SK-N-SH (cell line): ENCODE measurements around the gene SSTR4. TPM values are rescaled to one million over a fixed set of nuclear protein-coding genes. Genes with fewer than 3 reads are reported as not detected.

Source experiments
- CTCF ChIA-PET: fragments of 300-600, 350-600 bp; formaldehyde crosslinking; extraction: SDS; loops from one replicate; lab custom pipeline; 2021; lab: Yijun Ruan, JAX
- POLR2A ChIA-PET: fragments of 350-600 bp; sonication (Branson Sonifier 250); formaldehyde crosslinking; extraction: SDS; loops from one replicate; lab custom pipeline; 2020; ENCODE audit warnings: antibody characterized with exemption, inconsistent platforms; lab: Yijun Ruan, JAX
- DNase-seq: peaks from one replicate; pipeline ENCODE4 v3.0.0; 2012
- H2AFZ ChIP-seq: fragments of 200-600 bp; sonication (generic); 2 replicates; pipeline ENCODE4 v1.8.1; 2016; ENCODE audit warnings: antibody characterized with exemption, mild to moderate bottlenecking, low read depth
- H3F3A ChIP-seq: fragments of 200-600 bp; sonication (generic); replicated peaks from 2 replicates; pipeline ENCODE3; 2016; ENCODE audit warnings: antibody characterized with exemption, mild to moderate bottlenecking; ENCODE audit not compliant: insufficient read depth
- H3K27ac ChIP-seq, 2 experiments: fragments of 200-500 bp in 1 of 2; fragments of 200-600 bp in 1 of 2; sonication (Bioruptor generic) in 1 of 2; sonication (generic), shearing (Covaris generic) in 1 of 2; 2 replicates each; pipeline versions ENCODE4 v1.5.1 to v1.6.1; 2014 to 2016; ENCODE audit warnings: low read depth in 2 of 2, inconsistent platforms in 1 of 2, low read length in 1 of 2, mild to moderate bottlenecking in 1 of 2, mixed read lengths in 1 of 2
- H3K27me3 ChIP-seq: fragments of 200-600 bp; sonication (generic), shearing (Covaris generic); 2 replicates; pipeline ENCODE4 v1.6.1; 2016; ENCODE audit warnings: mixed run types; ENCODE audit not compliant: insufficient read depth
- H3K36me3 ChIP-seq, 2 experiments: fragments of 200-500 bp in 1 of 2; fragments of 200-600 bp in 1 of 2; sonication (Bioruptor generic) in 1 of 2; sonication (generic) in 1 of 2; replicated peaks in 1 of 2; 2 replicates each; pipeline versions ENCODE3 to v1.5.1; 2014 to 2016; ENCODE audit warnings: low read length in 1 of 2, mild to moderate bottlenecking in 1 of 2; ENCODE audit not compliant: insufficient read depth in 2 of 2, control insufficient read depth in 1 of 2
- H3K4me1 ChIP-seq, 2 experiments: fragments of 200-500 bp in 1 of 2; fragments of 200-600 bp in 1 of 2; sonication (Bioruptor generic) in 1 of 2; sonication (generic), shearing (Covaris generic) in 1 of 2; 2 replicates each; pipeline versions ENCODE4 v1.5.1 to v1.6.1; 2014 to 2016; ENCODE audit warnings: low read depth in 1 of 2, low read length in 1 of 2, mixed run types in 1 of 2; ENCODE audit not compliant: insufficient read depth in 2 of 2, control insufficient read depth in 1 of 2
- H3K4me2 ChIP-seq: fragments of 200-600 bp; sonication (generic), shearing (Covaris generic); 2 replicates; pipeline ENCODE4 v1.6.1; 2017; ENCODE audit warnings: mixed run types
- H3K4me3 ChIP-seq, 2 experiments: fragments of 200-500 bp in 1 of 2; fragments of 200-600 bp in 1 of 2; sonication (Bioruptor generic) in 1 of 2; sonication (generic), shearing (Covaris generic) in 1 of 2; 2 replicates each; pipeline versions ENCODE4 v1.5.1 to v1.8.1; 2014 to 2016; ENCODE audit warnings: low read depth in 2 of 2, inconsistent platforms in 1 of 2, low read length in 1 of 2, mild to moderate bottlenecking in 1 of 2, mixed read lengths in 1 of 2, moderate library complexity in 1 of 2
- H3K79me2 ChIP-seq: fragments of 200-600 bp; sonication (generic); 2 replicates; pipeline ENCODE4 v1.8.1; 2017; ENCODE audit warnings: mild to moderate bottlenecking; ENCODE audit not compliant: insufficient read depth
- H3K9ac ChIP-seq: fragments of 200-600 bp; sonication (generic); 2 replicates; pipeline ENCODE4 v1.6.1; 2017; ENCODE audit warnings: mixed run types
- H3K9me2 ChIP-seq: fragments of 200-600 bp; sonication (generic); 2 replicates; pipeline ENCODE4 v1.6.1; 2017; ENCODE audit warnings: mixed run types
- H3K9me3 ChIP-seq: fragments of 200-600 bp; sonication (generic); 2 replicates; pipeline ENCODE4 v1.6.1; 2017; ENCODE audit warnings: mixed run types, mild to moderate bottlenecking, moderate library complexity
- H4K20me1 ChIP-seq: fragments of 200-600 bp; sonication (generic); 2 replicates; pipeline ENCODE4 v1.6.1; 2017; ENCODE audit warnings: mild to moderate bottlenecking, mixed run types; ENCODE audit not compliant: insufficient read depth
- CHD2 ChIP-seq: fragments of 150-350 bp; IDR thresholded peaks from 2 replicates; pipeline ENCODE4 v1.6.1; 2018; ENCODE audit warnings: low read length; ENCODE audit not compliant: partially characterized antibody
- ELF1 ChIP-seq: IDR thresholded peaks from 2 replicates; pipeline ENCODE4 v1.4.0; 2012
- EZH2phosphoT487 ChIP-seq: fragments of 200-600 bp; sonication (generic); IDR thresholded peaks from 2 replicates; pipeline ENCODE4 v1.6.1; 2017; ENCODE audit warnings: low read depth, mixed run types, mild to moderate bottlenecking, antibody characterized with exemption, moderate library complexity, borderline replicate concordance
- FOSL2 ChIP-seq: IDR thresholded peaks from 2 replicates; pipeline ENCODE4 v1.4.0; 2012; ENCODE audit warnings: low read depth, mild to moderate bottlenecking, moderate library complexity, borderline replicate concordance
- FOXJ3 ChIP-seq: sonication (generic); formaldehyde crosslinking; IDR thresholded peaks from 2 replicates; pipeline ENCODE4 v1.5.1; 2020; ENCODE audit warnings: mild to moderate bottlenecking, missing genetic modification reagents
- FOXM1 ChIP-seq: IDR thresholded peaks from 2 replicates; pipeline ENCODE4 v1.4.0; 2012; ENCODE audit warnings: low read depth, mild to moderate bottlenecking
- GATA2 ChIP-seq: sonication (generic); formaldehyde crosslinking; IDR thresholded peaks from 2 replicates; pipeline ENCODE4 v1.5.0; 2020; ENCODE audit warnings: mild to moderate bottlenecking, missing genetic modification reagents
- MEF2A ChIP-seq: IDR thresholded peaks from 2 replicates; pipeline ENCODE4 v1.4.0; 2012; ENCODE audit warnings: low read depth, borderline replicate concordance
- MXI1 ChIP-seq: IDR thresholded peaks from 2 replicates; pipeline ENCODE4 v1.6.1; 2012; ENCODE audit warnings: mild to moderate bottlenecking, low read depth, low read length, improper control_type of control experiment
- NFIC ChIP-seq: IDR thresholded peaks from 2 replicates; pipeline ENCODE4 v1.4.0; 2012; ENCODE audit warnings: borderline replicate concordance
- POLR2AphosphoS5 ChIP-seq: IDR thresholded peaks from 2 replicates; pipeline ENCODE4 v1.6.1; 2012; ENCODE audit warnings: low read depth, low read length
- RAD21 ChIP-seq: IDR thresholded peaks from 2 replicates; pipeline ENCODE4 v1.6.1; 2012; ENCODE audit warnings: mild to moderate bottlenecking, low read length
- RXRA ChIP-seq: IDR thresholded peaks from 2 replicates; pipeline ENCODE4 v1.4.0; 2012; ENCODE audit warnings: low read depth, mild to moderate bottlenecking, borderline replicate concordance
- TAF1 ChIP-seq: IDR thresholded peaks from 2 replicates; pipeline ENCODE4 v1.6.1; 2012; ENCODE audit warnings: low read depth, mild to moderate bottlenecking, low read length, moderate library complexity, borderline replicate concordance
- TCF12 ChIP-seq: IDR thresholded peaks from 2 replicates; pipeline ENCODE4 v1.4.0; 2012
- TEAD4 ChIP-seq: IDR thresholded peaks from 2 replicates; pipeline ENCODE4 v1.4.0; 2012; ENCODE audit warnings: mild to moderate bottlenecking, borderline replicate concordance; ENCODE audit not compliant: insufficient read depth
- WGBS: methylation state at CpG from one replicate; pipeline ENCODE4 v1.1.6; 2017; ENCODE audit warnings: low lambda C conversion rate; 5-methylcytosine and 5-hydroxymethylcytosine counted together
- polyA plus RNA-seq, 3 experiments: library from polyadenylated mRNA; depleted of rRNA; stranded (reverse); fragments of >200 nt; gene quantifications; 2 replicates each; pipeline ENCODE4 v1.2.3, GENCODE V29; 2012
- TF ChIP-seq, protein P1 (sequence below): IDR thresholded peaks from 2 replicates; pipeline ENCODE4 v1.4.0; 2012; ENCODE audit warnings: low read depth, borderline replicate concordance
- TF ChIP-seq, protein P2 (sequence below): fragments of 200-600 bp; sonication (generic); IDR thresholded peaks from 2 replicates; pipeline ENCODE4 v1.6.1; 2017; ENCODE audit warnings: antibody characterized with exemption, mild to moderate bottlenecking, moderate library complexity

The SSTR4 gene
- polyA plus RNA-seq, 1 of the 3 experiments (the other 2 are of a cell fraction), result not detected

DNA sequence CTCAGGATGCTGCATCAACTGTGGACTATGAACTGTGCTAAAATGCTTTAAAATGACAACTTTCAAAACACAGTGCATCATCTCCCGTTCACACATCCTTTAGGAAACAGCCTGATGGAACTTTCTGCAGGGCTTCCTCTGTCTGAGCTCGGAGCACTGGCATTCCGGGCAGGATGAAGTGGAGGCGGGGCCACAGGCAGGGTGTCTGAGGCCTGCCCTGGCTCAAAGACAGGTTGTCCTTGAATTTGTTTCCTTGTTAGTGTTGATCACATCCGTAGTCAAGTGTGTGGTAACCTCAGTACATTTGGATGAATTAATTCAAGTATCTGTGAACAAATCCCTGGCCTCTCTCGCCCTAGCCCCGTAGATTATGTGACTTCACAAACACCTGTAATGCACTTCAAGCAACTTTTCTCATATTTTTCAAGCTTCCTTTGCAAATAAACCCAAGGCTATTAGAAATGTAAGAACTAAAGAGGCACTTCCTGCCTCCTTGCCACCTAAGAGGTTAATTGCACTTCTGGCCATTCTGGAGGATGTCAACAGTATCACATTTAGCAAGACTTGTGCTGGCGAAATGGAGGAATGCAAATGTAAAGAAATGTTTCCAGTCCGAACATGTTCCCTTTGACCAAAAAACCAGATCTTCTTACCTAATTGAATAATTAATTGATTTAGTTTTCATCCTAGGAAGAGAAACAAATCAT, 47.9 kb downstream of the SSTR4 start:
- no peaks in the 10 kb centered on the region for H3K9me2 ChIP-seq
- H4K20me1 ChIP-seq, result no peaks in the 10 kb centered on the region
- DNase-seq, result no peak
- peaks cover 51% of the 10 kb centered on the region for H3K27me3 ChIP-seq
- H3K4me3 ChIP-seq, result no peak overlapping the region
- H3K4me1 ChIP-seq, result no peaks in the 10 kb centered on the region
- POLR2A ChIA-PET, result no interaction called here
- no peak overlapping the region for H2AFZ ChIP-seq
- CTCF ChIA-PET, result no interaction called here
- WGBS, result 36% methylated on average over 9 of the region's 9 CpGs
- no peaks in the 10 kb centered on the region for H3K9me3 ChIP-seq
- H3K27ac ChIP-seq, result no peak overlapping the region
- TF ChIP-seq MXI1, result no peak
- H3K36me3 ChIP-seq, result no peaks in the 10 kb centered on the region
- H3K9ac ChIP-seq, result no peak overlapping the region
- H3F3A ChIP-seq, result no peaks in the 10 kb centered on the region
- no peaks in the 10 kb centered on the region for H3K79me2 ChIP-seq
- H3K4me2 ChIP-seq, result no peak overlapping the region

DNA sequence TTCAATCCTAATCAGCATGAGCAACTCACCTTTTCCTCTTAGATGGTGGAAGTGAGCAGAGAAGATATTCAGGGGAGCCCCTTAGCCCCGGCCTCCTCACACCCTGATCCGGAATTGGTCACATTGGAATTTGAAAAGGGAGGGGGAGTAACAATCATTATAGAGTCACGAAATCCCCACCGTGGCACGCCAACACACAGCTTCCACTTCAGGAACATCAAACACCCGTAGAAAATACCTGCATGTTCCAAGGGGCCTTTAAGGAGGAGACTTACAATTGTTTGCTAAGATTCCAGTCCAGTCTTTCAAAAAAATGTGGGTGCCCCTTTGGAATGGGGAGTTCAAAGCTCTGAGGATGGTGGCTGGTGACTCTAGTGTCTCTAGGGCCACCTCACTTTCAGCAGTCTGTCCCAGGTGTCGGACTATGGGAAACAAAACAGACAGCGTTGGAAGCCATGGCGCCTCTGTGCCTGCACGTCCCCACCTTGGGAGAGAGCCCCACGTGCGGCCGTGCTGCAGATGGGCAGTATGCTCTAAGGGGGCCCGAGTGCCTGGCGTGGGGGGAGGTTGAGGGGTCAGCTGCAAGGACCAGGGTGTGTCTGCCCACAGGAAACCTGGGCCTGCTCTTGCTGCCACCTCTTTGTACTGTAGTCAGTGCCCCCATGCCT, 48.6 kb downstream of the SSTR4 start:
- H3K36me3 ChIP-seq, result no peaks in the 10 kb centered on the region
- H3K27me3 ChIP-seq, result peaks cover 51% of the 10 kb centered on the region
- H3K4me3 ChIP-seq, result no peak overlapping the region
- H3K9me2 ChIP-seq, result no peaks in the 10 kb centered on the region
- H3F3A ChIP-seq, result no peaks in the 10 kb centered on the region
- no peaks in the 10 kb centered on the region for H3K79me2 ChIP-seq
- H3K9ac ChIP-seq, result no peak overlapping the region
- H2AFZ ChIP-seq, result no peak overlapping the region
- H3K4me1 ChIP-seq, result no peaks in the 10 kb centered on the region
- ChIA-PET CTCF (no interaction called here), POLR2A (no interaction called here)
- no peak for DNase-seq
- no peak overlapping the region for H3K4me2 ChIP-seq
- H3K27ac ChIP-seq, result no peak overlapping the region
- WGBS, result 21% methylated on average over 14 of the region's 15 CpGs
- no peaks in the 10 kb centered on the region for H4K20me1 ChIP-seq
- TF ChIP-seq ELF1, result no peak
- TF ChIP-seq GATA2 (CRISPR knock-in tag), result no peak
- TF ChIP-seq FOXJ3, result no peak
- no peaks in the 10 kb centered on the region for H3K9me3 ChIP-seq

DNA sequence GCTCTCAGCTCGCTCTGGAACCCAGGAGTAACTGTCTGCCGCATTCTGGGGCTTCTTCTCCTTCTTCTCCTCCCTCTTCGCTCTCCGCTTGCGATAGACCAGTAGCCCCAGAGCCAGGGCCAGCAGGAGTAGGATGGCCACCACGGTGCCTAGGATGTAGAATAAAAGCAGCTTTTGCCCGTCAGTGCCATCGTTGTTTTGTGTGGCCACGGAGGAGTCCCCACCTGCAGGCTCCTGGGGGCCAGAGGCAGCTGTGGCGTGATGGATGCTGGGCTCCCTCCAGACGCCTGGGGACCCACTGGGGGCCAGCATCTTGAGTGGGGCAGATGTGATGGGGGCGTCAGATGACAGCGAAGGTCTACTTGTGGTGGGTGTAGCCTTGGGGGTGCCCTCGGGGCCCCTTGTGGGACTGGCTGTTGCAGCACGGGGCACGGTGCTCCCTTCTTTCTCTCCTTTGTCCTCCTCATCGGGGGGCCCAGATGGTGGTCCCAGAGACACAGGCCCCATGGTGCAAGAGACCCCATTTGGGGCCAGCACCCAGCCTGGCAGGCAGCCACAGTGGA, 49.3 kb downstream of the SSTR4 start:
- POLR2A ChIA-PET, result no interaction called here
- H4K20me1 ChIP-seq, result no peaks in the 10 kb centered on the region
- no peak for TF ChIP-seq CHD2
- no peak for TF ChIP-seq FOSL2
- TF ChIP-seq RAD21, result no peak
- no peak for TF ChIP-seq TEAD4
- TF ChIP-seq NFIC, result no peak
- TF ChIP-seq MEF2A, result no peak
- TF ChIP-seq, protein P1, sequence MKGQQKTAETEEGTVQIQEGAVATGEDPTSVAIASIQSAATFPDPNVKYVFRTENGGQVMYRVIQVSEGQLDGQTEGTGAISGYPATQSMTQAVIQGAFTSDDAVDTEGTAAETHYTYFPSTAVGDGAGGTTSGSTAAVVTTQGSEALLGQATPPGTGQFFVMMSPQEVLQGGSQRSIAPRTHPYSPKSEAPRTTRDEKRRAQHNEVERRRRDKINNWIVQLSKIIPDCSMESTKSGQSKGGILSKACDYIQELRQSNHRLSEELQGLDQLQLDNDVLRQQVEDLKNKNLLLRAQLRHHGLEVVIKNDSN, result no peak
- no peak for TF ChIP-seq EZH2phosphoT487
- no peak for TF ChIP-seq ELF1
- TF ChIP-seq, protein P2, sequence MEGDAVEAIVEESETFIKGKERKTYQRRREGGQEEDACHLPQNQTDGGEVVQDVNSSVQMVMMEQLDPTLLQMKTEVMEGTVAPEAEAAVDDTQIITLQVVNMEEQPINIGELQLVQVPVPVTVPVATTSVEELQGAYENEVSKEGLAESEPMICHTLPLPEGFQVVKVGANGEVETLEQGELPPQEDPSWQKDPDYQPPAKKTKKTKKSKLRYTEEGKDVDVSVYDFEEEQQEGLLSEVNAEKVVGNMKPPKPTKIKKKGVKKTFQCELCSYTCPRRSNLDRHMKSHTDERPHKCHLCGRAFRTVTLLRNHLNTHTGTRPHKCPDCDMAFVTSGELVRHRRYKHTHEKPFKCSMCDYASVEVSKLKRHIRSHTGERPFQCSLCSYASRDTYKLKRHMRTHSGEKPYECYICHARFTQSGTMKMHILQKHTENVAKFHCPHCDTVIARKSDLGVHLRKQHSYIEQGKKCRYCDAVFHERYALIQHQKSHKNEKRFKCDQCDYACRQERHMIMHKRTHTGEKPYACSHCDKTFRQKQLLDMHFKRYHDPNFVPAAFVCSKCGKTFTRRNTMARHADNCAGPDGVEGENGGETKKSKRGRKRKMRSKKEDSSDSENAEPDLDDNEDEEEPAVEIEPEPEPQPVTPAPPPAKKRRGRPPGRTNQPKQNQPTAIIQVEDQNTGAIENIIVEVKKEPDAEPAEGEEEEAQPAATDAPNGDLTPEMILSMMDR, result no peak
- TF ChIP-seq RXRA, result no peak
- no peak for TF ChIP-seq TCF12
- TF ChIP-seq FOXM1, result no peak
- TF ChIP-seq GATA2 (CRISPR knock-in tag), result no peak
- no peak for TF ChIP-seq POLR2AphosphoS5
- TF ChIP-seq TAF1, result no peak

More for the DNA sequence above, 49.3 kb downstream of the SSTR4 start:
- Histone ChIP-seq H3K4me2 (no peak overlapping the region), H3K4me1 (no peaks in the 10 kb centered on the region), H3K27me3 (peaks cover 51% of the 10 kb centered on the region), H3K9me2 (no peaks in the 10 kb centered on the region), H3K9ac (no peak overlapping the region), H3K4me3 (no peak overlapping the region), H3K36me3 (no peaks in the 10 kb centered on the region), H3K79me2 (no peaks in the 10 kb centered on the region), H3F3A (no peaks in the 10 kb centered on the region), H3K27ac (no peak overlapping the region), H3K9me3 (no peaks in the 10 kb centered on the region), H2AFZ (no peak overlapping the region)
- no peak for DNase-seq
- CTCF ChIA-PET, result no interaction called here
- WGBS, result 31% methylated on average over 11 of the region's 17 CpGs
